Osteoblast (primary cell): ENCODE measurements around the gene SERPINA1. TPM values are rescaled to one million over a fixed set of nuclear protein-coding genes. Genes with fewer than 3 reads are reported as not detected.

Experiments used
- DNase-seq: peaks from one replicate; pipeline ENCODE4 v3.0.0; 2011; ENCODE audit warnings: low spot score, mixed read lengths; ENCODE audit not compliant: insufficient read length; ENCODE audit errors: missing footprints
- H2AFZ ChIP-seq: 2 replicates; pipeline ENCODE4 v1.6.0; 2011; ENCODE audit warnings: mild to moderate bottlenecking, low read length
- H3K27ac ChIP-seq: 2 replicates; pipeline ENCODE4 v1.5.1; 2011; ENCODE audit warnings: mild to moderate bottlenecking, low read depth, low read length, moderate library complexity
- H3K27me3 ChIP-seq: 2 replicates; pipeline ENCODE4 v1.6.0; 2012; ENCODE audit warnings: mild to moderate bottlenecking, control low read depth, inconsistent platforms, low read length, moderate library complexity; ENCODE audit not compliant: insufficient read depth
- H3K36me3 ChIP-seq: 2 replicates; pipeline ENCODE4 v1.5.1; 2011; ENCODE audit warnings: mild to moderate bottlenecking, low read length, control low read depth, moderate library complexity; ENCODE audit not compliant: insufficient read depth
- H3K4me1 ChIP-seq: 2 replicates; pipeline ENCODE4 v1.5.1; 2011; ENCODE audit warnings: mild to moderate bottlenecking, low read length, control low read depth, moderate library complexity; ENCODE audit not compliant: insufficient read depth
- H3K4me2 ChIP-seq: 2 replicates; pipeline ENCODE4 v1.6.0; 2011; ENCODE audit warnings: mild to moderate bottlenecking, low read length; ENCODE audit not compliant: insufficient read depth
- H3K4me3 ChIP-seq: fragments of 200-600 bp; sonication (generic); 3 replicates; pipeline ENCODE4 v1.5.1; 2012; ENCODE audit warnings: mild to moderate bottlenecking, low read length, inconsistent platforms; ENCODE audit not compliant: insufficient read depth
- H3K79me2 ChIP-seq: 2 replicates; pipeline ENCODE4 v1.6.0; 2012; ENCODE audit warnings: mild to moderate bottlenecking, low read length, control low read depth, inconsistent platforms; ENCODE audit not compliant: insufficient read depth
- H3K9me3 ChIP-seq: 2 replicates; pipeline ENCODE4 v1.5.1; 2011; ENCODE audit warnings: low read depth, low read length, control low read depth
- H4K20me1 ChIP-seq: 2 replicates; pipeline ENCODE4 v1.6.0; 2012; ENCODE audit warnings: mild to moderate bottlenecking, low read length, control low read depth; ENCODE audit not compliant: insufficient read depth
- CTCF ChIP-seq: IDR thresholded peaks from 2 replicates; pipeline ENCODE4 v1.5.1; 2011; ENCODE audit warnings: mild to moderate bottlenecking, low read depth, low read length, moderate library complexity; ENCODE audit errors: extremely low read depth
- total RNA-seq: library from RNA; depleted of rRNA; stranded (reverse); fragments of >200 nt; gene quantifications from 2 replicates; pipeline ENCODE4 v1.2.3, GENCODE V29; 2012

Gene SERPINA1
- 0.29 and 1.4 TPM in 2 replicates for total RNA-seq

- H3K9me3 ChIP-seq, result no peaks in the 10 kb centered on the region
- no peaks in the 10 kb centered on the region for H4K20me1 ChIP-seq
- H3K36me3 ChIP-seq, result no peaks in the 10 kb centered on the region
- H3K27ac ChIP-seq, result no peak within 1 kb of the TSS
- DNase-seq, result no peak
- H2AFZ ChIP-seq, result no peak within 1 kb of the TSS
- no peak for TF ChIP-seq CTCF
- H3K4me2 ChIP-seq, result no peak within 1 kb of the TSS
- no peak within 1 kb of the TSS for H3K4me3 ChIP-seq
- H3K4me1 ChIP-seq, result peaks cover 20% of the 10 kb centered on the region
- H3K27me3 ChIP-seq, result no peaks in the 10 kb centered on the region
- no peaks in the 10 kb centered on the region for H3K79me2 ChIP-seq
Observed at GRCh38 chr14:94388384-94389103, at the start of gene SERPINA1. TSS of gene SERPINA1 (minus strand) at chr14:94388602. CDS start at chr14:94383237, 5,365 bp downstream.

GRCh38 chr14:94428610-94429009 lies 40.2 kb upstream of the SERPINA1 start:
- H3K4me2 ChIP-seq, result no peak overlapping the region
- H2AFZ ChIP-seq, result no peak overlapping the region
- no peaks in the 10 kb centered on the region for H3K4me1 ChIP-seq
- H3K4me3 ChIP-seq, result no peak overlapping the region
- no peaks in the 10 kb centered on the region for H3K79me2 ChIP-seq
- DNase-seq, result no peak
- H3K27me3 ChIP-seq, result no peaks in the 10 kb centered on the region
- TF ChIP-seq CTCF, result no peak
- H3K27ac ChIP-seq, result no peak overlapping the region
- no peaks in the 10 kb centered on the region for H4K20me1 ChIP-seq
- no peaks in the 10 kb centered on the region for H3K9me3 ChIP-seq
- no peaks in the 10 kb centered on the region for H3K36me3 ChIP-seq

GRCh38 chr14:94427016-94427613 lies 38.7 kb upstream of the SERPINA1 start:
- no peak for TF ChIP-seq CTCF
- Histone ChIP-seq H2AFZ (no peak overlapping the region), H3K36me3 (no peaks in the 10 kb centered on the region), H3K79me2 (no peaks in the 10 kb centered on the region), H3K9me3 (no peaks in the 10 kb centered on the region), H4K20me1 (no peaks in the 10 kb centered on the region), H3K4me3 (no peak overlapping the region), H3K27ac (no peak overlapping the region), H3K4me2 (no peak overlapping the region), H3K27me3 (no peaks in the 10 kb centered on the region), H3K4me1 (no peaks in the 10 kb centered on the region)
- DNase-seq, result no peak

DNA sequence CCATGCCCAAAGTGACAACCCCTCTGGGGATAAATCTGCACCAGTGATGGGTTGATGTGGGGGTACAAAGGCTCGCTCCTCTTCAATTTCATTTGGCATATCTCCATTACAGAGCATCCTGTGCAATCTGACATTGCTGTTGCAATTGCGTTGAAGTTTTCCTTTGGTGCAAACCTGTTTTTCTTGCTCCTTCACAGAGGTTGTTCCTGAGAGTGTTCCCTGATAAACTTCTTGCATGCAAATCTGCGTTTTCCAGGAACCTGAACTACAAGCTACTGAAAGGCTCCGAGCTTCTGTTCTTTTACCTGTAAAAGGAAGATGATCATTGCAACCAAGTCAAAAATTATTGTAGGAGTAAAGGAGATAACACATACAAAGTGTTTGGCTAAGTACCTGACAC lies 38.1 kb upstream of the SERPINA1 start:
- TF ChIP-seq CTCF, result no peak
- Histone ChIP-seq H4K20me1 (no peaks in the 10 kb centered on the region), H3K79me2 (no peaks in the 10 kb centered on the region), H3K27me3 (no peaks in the 10 kb centered on the region), H3K4me2 (no peak overlapping the region), H3K27ac (no peak overlapping the region), H2AFZ (no peak overlapping the region), H3K36me3 (no peaks in the 10 kb centered on the region), H3K4me1 (no peaks in the 10 kb centered on the region), H3K4me3 (no peak overlapping the region), H3K9me3 (no peaks in the 10 kb centered on the region)
- DNase-seq, result no peak
